ENCODE measurements around the gene RPS28. TPM values are rescaled to one million over a fixed set of nuclear protein-coding genes. Genes with fewer than 3 reads are reported as not detected.

Gene RPS28
- total RNA-seq, 2 experiments from 2014 or later = 2,450 to 2,492 TPM

DNA sequence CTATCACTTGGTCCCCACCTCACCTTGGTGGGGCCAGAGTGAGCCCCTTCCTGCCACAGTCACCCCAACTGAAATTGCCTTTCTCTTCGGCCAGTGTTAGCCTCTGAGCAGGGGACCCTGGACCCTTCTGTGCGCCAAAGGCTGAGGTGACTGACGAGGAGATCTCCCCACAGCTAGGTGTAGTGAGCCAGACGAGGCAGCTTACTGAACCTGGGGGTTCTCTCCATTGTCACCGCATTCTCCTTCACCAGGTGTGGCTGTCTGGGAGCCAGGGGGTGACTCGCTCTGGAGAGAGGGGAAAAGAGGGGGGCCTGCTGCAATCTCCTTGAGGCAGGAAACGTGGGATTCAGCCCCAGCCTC lies 1.3 kb downstream of the RPS28 start:
- H3K36me3 Mint-ChIP-seq (ENCODE audit: low read depth) = peaks cover 37% of the 10 kb centered on the region
- ChIA-PET CTCF (interaction anchor here (2.2 kb wide), 1 partner anchor 31 kb away, joined by 14 read pairs; no protein-coding TSS in a partner anchor), POLR2A (interaction anchor here (0.8 to 6.6 kb wide), 6 partner anchors 9 to 53 kb away, joined by 3 to 37 read pairs (median 8); partner anchors contain the start of gene KANK3)
- no peak for DNase-seq
- no peaks in the 10 kb centered on the region for H3K27me3 Mint-ChIP-seq
- no peak for ATAC-seq
- TF ChIP-seq, protein P1, sequence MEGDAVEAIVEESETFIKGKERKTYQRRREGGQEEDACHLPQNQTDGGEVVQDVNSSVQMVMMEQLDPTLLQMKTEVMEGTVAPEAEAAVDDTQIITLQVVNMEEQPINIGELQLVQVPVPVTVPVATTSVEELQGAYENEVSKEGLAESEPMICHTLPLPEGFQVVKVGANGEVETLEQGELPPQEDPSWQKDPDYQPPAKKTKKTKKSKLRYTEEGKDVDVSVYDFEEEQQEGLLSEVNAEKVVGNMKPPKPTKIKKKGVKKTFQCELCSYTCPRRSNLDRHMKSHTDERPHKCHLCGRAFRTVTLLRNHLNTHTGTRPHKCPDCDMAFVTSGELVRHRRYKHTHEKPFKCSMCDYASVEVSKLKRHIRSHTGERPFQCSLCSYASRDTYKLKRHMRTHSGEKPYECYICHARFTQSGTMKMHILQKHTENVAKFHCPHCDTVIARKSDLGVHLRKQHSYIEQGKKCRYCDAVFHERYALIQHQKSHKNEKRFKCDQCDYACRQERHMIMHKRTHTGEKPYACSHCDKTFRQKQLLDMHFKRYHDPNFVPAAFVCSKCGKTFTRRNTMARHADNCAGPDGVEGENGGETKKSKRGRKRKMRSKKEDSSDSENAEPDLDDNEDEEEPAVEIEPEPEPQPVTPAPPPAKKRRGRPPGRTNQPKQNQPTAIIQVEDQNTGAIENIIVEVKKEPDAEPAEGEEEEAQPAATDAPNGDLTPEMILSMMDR (IDR thresholded peaks at IDR 0.05) = no peak
- H3K27ac Mint-ChIP-seq = peak overlapping the region; percentile 96
- no peaks in the 10 kb centered on the region for H3K9me3 Mint-ChIP-seq
- H3K4me3 Mint-ChIP-seq = peak overlapping the region; percentile 97
- intact Hi-C loops (cut with micrococcal nuclease) = no loop called here
- peaks cover 26% of the 10 kb centered on the region for H3K4me1 Mint-ChIP-seq (ENCODE audit: low read depth)

DNA sequence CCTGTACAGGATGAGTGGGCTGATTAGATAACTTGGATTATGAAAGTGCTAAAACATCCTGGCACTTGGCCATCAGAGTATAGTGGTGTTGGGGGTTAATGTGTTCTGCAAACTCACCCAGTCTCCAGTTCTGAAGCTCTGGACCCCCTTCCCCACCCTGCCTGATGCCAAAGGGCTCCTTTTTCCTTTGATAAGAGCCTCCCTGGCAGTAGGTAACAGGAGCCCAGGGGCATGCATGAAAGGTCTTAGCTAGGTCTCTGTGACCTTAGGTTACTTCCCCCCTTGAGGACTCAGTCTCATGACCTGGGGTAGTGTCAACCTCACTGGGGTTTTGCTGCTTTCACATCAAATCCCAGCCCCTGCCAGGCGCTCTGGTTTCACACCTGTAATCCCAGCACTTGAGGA lies 2.5 kb downstream of the RPS28 start:
- intact Hi-C loops (cut with micrococcal nuclease) = no loop called here
- Mint-ChIP-seq H3K4me3 (peak overlapping the region; percentile 97), H3K9me3 (no peaks in the 10 kb centered on the region), H3K4me1 (ENCODE audit: low read depth) (peaks cover 26% of the 10 kb centered on the region), H3K27me3 (no peaks in the 10 kb centered on the region), H3K36me3 (ENCODE audit: low read depth) (peaks cover 37% of the 10 kb centered on the region), H3K27ac (peak overlapping the region; percentile 96)
- TF ChIP-seq, protein P1 (IDR thresholded peaks at IDR 0.05) = no peak
- DNase-seq = peak; percentile 30
- ChIA-PET POLR2A (interaction anchor here (0.8 to 6.6 kb wide), 10 partner anchors 12 to 191 kb away, joined by 3 to 37 read pairs (median 4); no protein-coding TSS in a partner anchor), CTCF (interaction anchor here (0.9 to 2.2 kb wide), 4 partner anchors 12 to 257 kb away, joined by 3 to 14 read pairs (median 5); no protein-coding TSS in a partner anchor)
- no peak for ATAC-seq

DNA sequence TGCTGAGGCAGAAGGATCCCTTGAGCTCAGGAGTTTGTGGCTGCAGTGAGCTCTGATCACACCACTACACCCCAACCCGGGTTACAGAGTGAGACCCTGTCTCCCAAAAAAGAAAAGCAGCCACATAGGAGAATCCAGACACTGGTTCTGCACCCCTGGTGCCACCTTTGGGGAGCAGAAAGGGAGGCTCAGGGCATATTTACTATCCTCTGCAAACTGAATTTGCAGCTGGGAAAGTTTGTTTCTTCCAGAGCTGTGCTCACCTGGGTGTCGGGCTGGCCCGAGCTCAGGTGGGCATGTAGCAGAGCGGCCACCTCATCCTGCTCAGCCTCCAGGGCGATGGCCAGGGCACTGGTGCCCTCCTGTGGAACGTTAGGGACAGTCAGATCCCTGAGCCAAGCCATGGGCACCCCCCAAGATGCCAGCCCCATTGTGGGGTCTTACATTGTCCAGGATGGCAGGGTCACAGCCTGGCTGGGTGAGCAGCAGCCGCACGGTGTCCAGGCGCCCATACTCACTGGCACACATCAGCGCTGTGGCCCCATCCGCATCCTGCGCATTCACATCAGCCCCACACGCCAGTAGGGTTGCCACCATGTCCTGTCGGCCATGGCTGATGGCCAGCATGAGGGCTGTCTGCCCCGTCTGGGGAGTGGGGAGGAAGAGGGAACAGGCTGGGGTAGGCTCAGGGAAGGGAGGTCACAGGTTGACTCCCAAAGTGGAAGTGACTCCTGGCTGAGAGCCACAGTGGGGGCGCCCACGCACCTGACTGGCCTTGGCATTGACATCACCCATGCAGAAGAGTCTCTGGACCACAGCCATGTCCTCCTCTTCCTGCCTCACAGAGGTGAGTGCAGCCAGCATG lies 3.1 kb downstream of the RPS28 start:
- CTCF ChIA-PET = interaction anchor here (0.9 to 2.2 kb wide), 3 partner anchors 11 to 256 kb away, joined by 4 to 14 read pairs (median 6); no protein-coding TSS in a partner anchor
- TF ChIP-seq, protein P1 (IDR thresholded peaks at IDR 0.05) = no peak
- peak overlapping the region; percentile 97 for H3K4me3 Mint-ChIP-seq
- intact Hi-C loops (cut with micrococcal nuclease) = no loop called here
- H3K4me1 Mint-ChIP-seq (ENCODE audit: low read depth) = peaks cover 22% of the 10 kb centered on the region
- no peaks in the 10 kb centered on the region for H3K9me3 Mint-ChIP-seq
- peaks cover 35% of the 10 kb centered on the region for H3K36me3 Mint-ChIP-seq (ENCODE audit: low read depth)
- ATAC-seq = no peak
- no peak for DNase-seq
- H3K27me3 Mint-ChIP-seq = no peaks in the 10 kb centered on the region
- POLR2A ChIA-PET = interaction anchor here (0.8 to 6.6 kb wide), 9 partner anchors 11 to 191 kb away, joined by 3 to 37 read pairs (median 4); no protein-coding TSS in a partner anchor
- peak overlapping the region; percentile 96 for H3K27ac Mint-ChIP-seq

DNA sequence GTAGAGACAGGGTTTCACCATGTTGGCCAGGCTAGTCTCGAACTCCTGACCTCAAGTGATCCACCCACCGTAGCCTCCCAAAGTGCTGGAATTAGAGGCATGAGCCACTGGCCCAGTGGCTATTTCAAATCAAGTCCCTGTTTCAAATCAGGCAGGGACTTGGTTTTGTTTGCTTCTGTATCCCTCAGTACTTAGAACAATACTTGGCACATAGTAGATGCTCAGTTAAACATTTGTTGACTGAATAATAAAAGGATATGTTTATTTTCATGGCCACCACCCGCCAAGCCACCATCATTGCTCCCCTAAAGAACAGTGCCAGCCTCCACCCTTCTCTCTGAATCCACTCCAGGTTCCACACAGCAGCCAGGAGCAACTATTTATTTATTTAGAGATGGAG lies 4.2 kb downstream of the RPS28 start:
- no peaks in the 10 kb centered on the region for H3K27me3 Mint-ChIP-seq
- TF ChIP-seq, protein P1 (IDR thresholded peaks at IDR 0.05) = no peak
- no peak overlapping the region for H3K27ac Mint-ChIP-seq
- H3K4me3 Mint-ChIP-seq = no peak overlapping the region
- DNase-seq (no peak), ATAC-seq (no peak)
- intact Hi-C loops (cut with micrococcal nuclease) = no loop called here
- H3K36me3 Mint-ChIP-seq (ENCODE audit: low read depth) = peaks cover 31% of the 10 kb centered on the region
- H3K9me3 Mint-ChIP-seq = no peaks in the 10 kb centered on the region
- peaks cover 15% of the 10 kb centered on the region for H3K4me1 Mint-ChIP-seq (ENCODE audit: low read depth)
- ChIA-PET POLR2A (interaction anchor here (6.6 kb wide), 1 partner anchor 10 kb away, joined by 37 read pairs; no protein-coding TSS in a partner anchor), CTCF (interaction anchor here (2.3 kb wide), 1 partner anchor 10 kb away, joined by 10 read pairs; no protein-coding TSS in a partner anchor)
